ENCODE data around the gene ABTB2. TPM values are rescaled to one million over a fixed set of nuclear protein-coding genes. Genes with fewer than 3 reads are reported as not detected.

ABTB2 gene
- total and polyA plus RNA-seq, 9 of the 15 experiments (the other 6 are each of a cell fraction or from before 2014, with no cell fraction given) = 0.03 to 0.18 (median 0.12) TPM; not detected in 2

DNA sequence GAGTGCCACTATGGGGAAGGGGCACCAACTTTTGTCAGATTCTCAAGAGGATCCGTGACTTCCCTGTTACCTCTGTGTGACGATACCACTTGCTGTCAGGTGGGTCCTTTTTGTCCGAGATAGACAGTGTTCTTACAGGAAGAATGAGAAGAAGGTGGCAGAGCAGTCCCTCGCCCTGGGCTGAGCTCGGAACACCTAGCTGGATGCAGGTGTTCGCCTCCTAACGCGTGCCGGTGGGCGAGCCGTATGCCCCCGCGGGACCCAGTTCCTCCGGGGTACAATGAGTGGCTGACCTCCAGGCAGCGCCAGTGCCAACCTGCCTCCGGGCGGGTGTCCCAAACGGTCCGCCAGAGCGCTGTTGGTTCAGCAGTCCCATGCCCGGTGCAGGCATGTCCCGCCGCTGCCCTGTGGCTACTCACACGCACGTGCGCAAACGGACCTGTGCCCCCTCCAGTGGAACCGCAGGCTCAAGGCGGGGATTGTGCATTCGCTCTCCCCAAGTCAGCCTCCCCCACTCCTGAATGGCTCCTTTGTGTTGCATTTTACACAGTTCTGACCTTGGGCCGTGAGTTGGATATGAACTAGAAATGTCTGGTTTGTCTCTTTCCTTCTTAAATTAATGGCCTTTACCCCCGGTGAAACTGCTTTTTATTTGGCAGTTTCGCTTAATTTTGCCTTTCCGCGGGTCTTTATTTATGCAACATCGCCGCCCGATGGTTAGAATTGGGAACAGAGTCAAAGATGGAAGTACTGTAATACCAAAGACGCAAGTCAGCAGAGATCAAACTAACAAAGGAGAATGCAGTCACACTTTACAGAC is 1.1 kb upstream of the ABTB2 start (continued):
- TF ChIP-seq, protein P1, sequence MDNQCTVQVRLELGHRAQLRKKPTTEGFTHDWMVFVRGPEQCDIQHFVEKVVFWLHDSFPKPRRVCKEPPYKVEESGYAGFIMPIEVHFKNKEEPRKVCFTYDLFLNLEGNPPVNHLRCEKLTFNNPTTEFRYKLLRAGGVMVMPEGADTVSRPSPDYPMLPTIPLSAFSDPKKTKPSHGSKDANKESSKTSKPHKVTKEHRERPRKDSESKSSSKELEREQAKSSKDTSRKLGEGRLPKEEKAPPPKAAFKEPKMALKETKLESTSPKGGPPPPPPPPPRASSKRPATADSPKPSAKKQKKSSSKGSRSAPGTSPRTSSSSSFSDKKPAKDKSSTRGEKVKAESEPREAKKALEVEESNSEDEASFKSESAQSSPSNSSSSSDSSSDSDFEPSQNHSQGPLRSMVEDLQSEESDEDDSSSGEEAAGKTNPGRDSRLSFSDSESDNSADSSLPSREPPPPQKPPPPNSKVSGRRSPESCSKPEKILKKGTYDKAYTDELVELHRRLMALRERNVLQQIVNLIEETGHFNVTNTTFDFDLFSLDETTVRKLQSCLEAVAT (IDR thresholded peaks at IDR 0.05) = no peak
- TF ChIP-seq, protein P2, sequence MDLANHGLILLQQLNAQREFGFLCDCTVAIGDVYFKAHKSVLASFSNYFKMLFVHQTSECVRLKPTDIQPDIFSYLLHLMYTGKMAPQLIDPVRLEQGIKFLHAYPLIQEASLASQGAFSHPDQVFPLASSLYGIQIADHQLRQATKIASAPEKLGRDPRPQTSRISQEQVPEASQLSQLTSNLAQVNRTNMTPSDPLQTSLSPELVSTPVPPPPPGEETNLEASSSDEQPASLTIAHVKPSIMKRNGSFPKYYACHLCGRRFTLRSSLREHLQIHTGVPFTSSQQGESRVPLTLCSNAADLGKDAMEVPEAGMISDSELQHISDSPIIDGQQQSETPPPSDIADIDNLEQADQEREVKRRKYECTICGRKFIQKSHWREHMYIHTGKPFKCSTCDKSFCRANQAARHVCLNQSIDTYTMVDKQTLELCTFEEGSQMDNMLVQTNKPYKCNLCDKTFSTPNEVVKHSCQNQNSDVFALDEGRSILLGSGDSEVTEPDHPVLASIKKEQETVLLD (IDR thresholded peaks at IDR 0.05) = no peak; the same call in none of the 2 replicates
- TF ChIP-seq, protein P3, sequence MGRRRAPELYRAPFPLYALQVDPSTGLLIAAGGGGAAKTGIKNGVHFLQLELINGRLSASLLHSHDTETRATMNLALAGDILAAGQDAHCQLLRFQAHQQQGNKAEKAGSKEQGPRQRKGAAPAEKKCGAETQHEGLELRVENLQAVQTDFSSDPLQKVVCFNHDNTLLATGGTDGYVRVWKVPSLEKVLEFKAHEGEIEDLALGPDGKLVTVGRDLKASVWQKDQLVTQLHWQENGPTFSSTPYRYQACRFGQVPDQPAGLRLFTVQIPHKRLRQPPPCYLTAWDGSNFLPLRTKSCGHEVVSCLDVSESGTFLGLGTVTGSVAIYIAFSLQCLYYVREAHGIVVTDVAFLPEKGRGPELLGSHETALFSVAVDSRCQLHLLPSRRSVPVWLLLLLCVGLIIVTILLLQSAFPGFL (CRISPR knock-in tag; IDR thresholded peaks at IDR 0.05) = no peak
- no peak for TF ChIP-seq ZNF408 (CRISPR knock-in tag; IDR thresholded peaks at IDR 0.05; ENCODE audit: low read depth)
- no peak for TF ChIP-seq ZNF586 (CRISPR knock-in tag; conservative IDR thresholded peaks at IDR 0.05)
- peak; percentile 98 for TF ChIP-seq PTBP1 (IDR thresholded peaks at IDR 0.05; ENCODE audit: low read depth, low read length)
- TF ChIP-seq, protein P4, sequence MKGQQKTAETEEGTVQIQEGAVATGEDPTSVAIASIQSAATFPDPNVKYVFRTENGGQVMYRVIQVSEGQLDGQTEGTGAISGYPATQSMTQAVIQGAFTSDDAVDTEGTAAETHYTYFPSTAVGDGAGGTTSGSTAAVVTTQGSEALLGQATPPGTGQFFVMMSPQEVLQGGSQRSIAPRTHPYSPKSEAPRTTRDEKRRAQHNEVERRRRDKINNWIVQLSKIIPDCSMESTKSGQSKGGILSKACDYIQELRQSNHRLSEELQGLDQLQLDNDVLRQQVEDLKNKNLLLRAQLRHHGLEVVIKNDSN (CRISPR knock-in tag; IDR thresholded peaks at IDR 0.05) = peak; percentile 14; the same call in 1 of the 2 replicates
- TF ChIP-seq, protein P5, sequence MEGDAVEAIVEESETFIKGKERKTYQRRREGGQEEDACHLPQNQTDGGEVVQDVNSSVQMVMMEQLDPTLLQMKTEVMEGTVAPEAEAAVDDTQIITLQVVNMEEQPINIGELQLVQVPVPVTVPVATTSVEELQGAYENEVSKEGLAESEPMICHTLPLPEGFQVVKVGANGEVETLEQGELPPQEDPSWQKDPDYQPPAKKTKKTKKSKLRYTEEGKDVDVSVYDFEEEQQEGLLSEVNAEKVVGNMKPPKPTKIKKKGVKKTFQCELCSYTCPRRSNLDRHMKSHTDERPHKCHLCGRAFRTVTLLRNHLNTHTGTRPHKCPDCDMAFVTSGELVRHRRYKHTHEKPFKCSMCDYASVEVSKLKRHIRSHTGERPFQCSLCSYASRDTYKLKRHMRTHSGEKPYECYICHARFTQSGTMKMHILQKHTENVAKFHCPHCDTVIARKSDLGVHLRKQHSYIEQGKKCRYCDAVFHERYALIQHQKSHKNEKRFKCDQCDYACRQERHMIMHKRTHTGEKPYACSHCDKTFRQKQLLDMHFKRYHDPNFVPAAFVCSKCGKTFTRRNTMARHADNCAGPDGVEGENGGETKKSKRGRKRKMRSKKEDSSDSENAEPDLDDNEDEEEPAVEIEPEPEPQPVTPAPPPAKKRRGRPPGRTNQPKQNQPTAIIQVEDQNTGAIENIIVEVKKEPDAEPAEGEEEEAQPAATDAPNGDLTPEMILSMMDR (IDR thresholded peaks at IDR 0.05 in 2 of 3, conservative IDR thresholded peaks at IDR 0.05 in 1 of 3; ENCODE audit: insufficient read depth in 2 of 3, low read depth in 1 of 3, low read length in 3 of 3) = peak; percentile 92 to 94 (median 94)
- no peak for TF ChIP-seq NELFE (IDR thresholded peaks at IDR 0.05; ENCODE audit: insufficient read depth, insufficient read length)
- peak; percentile 23; the same call in 1 of the 2 replicates for TF ChIP-seq ATF7 (IDR thresholded peaks at IDR 0.05)
- TF ChIP-seq ZNF431 (CRISPR knock-in tag; IDR thresholded peaks at IDR 0.05) = no peak
- TF ChIP-seq TARDBP (IDR thresholded peaks at IDR 0.05) = no peak
- no peak for TF ChIP-seq BACH1 (tag; IDR thresholded peaks at IDR 0.05)
- no peak for TF ChIP-seq TCFL5 (CRISPR knock-in tag; conservative IDR thresholded peaks at IDR 0.05)

Data from K562 (cell line).